GM21423 (cell line): Measurements from ENCODE around the gene NTRK1.

Source experiments
- ATAC-seq: cut with Tn5 transposase; IDR thresholded peaks from one replicate; pipeline ENCODE4 v1.9.1; 2021; ENCODE audit warnings: mild to moderate bottlenecking, moderate library complexity; ENCODE audit not compliant: unreplicated experiment

Gene NTRK1

DNA sequence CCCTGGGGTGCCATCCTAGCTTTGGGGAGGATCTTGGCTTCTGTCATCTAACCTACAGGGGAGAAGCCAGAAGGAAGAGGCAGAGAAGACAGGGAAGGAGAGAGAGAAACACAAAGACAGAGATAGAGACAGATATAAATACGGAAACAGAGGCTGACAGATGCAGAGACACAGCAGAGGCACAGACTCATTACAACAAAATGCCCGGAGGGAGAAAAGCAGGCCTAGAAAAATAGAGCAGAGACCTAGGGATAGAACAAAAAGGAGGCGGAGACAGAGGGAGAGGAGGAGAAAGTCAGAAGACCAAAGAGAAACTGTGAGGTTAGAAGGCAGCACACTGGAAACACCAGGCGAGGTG is 34.8 kb downstream of the NTRK1 start:
- ATAC-seq, result no peak

DNA sequence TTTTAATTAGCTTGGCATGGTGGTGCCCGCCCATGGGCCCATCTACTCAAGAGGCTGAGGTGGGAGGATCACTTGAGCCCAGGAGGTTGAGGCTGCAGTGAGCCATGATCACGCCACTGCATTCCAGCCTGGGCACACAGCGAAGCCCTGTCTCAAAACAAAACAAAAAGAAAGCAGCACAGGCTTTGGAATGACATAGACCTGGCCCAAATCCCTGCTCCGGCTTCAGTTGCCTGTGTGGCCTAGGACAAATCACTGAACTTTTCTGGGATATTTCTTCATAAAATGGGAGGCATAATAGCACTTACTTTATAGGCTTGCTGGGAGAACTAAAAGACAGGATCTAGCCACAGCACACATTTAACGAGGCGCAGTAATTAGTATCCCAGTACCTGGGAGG is 35.3 kb downstream of the NTRK1 start:
- ATAC-seq, result no peak

DNA sequence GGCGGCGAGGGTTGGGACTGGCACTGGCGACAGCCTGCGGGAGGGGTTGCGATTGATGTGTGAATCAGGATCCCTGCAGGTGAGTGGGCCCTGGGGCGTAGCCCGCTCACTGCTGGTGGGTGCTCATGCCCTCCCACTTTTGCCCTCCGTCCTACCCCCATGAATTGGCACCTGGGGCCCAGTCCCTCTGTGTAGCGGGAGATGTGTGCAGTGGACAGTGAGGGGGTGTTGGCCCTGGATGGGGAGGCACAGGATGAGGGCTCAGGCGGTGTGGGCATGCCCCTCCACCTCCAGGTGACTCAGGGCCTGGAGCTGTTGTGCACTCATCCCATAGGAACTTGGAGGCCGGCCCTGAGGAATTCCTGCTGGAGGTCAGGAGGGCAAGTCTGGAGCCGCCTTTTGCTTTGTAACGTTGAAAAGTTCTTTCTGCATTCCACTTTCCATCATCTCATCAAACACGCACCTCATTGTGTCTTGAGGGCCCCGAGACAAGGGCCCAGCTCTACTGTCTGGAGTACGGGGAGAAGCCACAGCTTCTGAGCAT is 35.9 kb downstream of the NTRK1 start:
- ATAC-seq, result no peak

DNA sequence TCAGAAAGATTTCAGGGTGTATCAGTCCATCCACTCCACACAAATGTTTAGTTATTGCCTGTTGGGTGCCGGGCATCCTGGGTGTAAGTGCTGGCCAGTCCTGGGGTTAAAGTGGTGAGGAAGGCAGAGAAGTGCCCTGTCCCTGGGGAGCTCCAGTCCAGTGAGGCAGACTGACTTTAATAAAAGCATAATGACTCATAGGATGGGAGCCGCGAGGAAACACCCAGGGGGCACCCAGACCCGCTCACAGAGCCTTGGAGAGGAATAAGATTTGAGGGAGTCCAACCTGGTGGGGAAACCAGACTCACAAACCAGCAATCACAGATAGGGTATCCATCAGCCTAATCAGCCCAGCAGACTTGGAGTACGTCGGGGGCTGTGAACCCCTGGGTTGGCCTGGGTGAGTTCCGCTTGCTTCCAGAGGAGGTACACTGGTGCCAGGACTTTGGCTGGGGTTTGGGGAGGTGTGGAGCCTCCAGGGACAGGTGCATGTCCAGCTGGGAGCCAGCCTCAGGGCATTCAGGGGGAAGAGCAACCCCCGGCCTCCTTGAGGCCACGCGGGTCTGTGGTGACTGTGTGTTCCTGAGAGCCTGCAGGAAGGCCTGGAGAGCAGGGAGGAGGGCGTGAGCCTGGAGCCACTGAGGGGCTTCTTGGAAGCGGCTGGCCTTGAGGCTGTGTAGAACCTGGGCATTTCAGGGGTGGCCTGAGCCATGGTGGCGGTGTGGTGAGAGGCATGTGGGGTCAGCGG is 36.6 kb downstream of the NTRK1 start:
- ATAC-seq, result no peak

DNA sequence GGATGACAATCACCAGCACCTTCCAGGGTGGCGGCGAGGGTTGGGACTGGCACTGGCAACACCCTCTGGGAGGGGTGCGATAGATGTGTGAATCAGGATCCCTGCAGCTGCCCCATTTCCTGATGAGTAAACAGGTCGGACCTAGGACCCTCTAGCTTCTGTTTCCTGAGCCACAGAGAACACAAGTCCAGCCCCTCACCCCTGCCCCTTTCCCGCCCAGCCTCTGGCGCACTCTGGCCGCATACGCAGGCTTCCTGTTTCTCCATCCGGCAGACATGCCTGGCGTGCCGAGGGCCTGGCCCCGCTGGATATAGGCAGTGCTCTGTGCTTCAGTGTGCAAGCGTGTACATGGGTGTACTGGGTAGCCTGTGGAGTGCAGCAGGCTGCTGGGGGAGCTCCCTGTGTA is 37.5 kb downstream of the NTRK1 start:
- no peak for ATAC-seq

DNA sequence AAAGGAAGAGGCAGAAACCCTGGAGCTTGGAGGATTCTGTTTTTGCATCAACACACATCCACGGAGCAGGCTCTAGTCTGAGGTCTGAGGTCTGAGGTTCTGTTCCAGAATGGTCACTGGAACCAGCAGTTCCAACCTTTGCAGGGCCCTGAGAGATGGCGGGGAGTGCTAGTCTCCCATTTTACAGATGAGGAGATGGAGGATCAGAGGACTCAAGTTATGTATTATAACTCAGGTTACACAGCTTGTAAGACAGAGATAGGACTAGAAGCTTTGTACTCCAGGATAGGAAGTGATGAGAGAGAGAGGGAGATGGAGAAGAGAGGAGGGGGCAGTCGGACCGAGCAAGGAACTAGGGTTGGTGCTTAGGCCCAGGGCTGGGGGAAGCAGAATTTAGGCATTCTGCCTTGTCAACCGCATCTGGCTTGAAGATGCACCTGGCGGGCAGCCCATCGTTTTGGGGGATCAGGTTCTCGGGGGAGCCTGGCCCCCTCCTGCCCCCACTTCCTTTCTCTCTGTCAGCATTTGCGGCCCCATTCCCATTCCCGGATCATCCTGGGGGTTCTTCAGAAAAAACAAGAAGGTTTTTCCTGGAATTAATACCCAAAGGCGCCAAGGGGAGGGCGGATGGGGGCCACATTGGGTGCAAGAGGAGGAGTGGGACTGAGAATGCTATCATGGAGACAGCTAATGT is 38.5 kb downstream of the NTRK1 start:
- no peak for ATAC-seq

DNA sequence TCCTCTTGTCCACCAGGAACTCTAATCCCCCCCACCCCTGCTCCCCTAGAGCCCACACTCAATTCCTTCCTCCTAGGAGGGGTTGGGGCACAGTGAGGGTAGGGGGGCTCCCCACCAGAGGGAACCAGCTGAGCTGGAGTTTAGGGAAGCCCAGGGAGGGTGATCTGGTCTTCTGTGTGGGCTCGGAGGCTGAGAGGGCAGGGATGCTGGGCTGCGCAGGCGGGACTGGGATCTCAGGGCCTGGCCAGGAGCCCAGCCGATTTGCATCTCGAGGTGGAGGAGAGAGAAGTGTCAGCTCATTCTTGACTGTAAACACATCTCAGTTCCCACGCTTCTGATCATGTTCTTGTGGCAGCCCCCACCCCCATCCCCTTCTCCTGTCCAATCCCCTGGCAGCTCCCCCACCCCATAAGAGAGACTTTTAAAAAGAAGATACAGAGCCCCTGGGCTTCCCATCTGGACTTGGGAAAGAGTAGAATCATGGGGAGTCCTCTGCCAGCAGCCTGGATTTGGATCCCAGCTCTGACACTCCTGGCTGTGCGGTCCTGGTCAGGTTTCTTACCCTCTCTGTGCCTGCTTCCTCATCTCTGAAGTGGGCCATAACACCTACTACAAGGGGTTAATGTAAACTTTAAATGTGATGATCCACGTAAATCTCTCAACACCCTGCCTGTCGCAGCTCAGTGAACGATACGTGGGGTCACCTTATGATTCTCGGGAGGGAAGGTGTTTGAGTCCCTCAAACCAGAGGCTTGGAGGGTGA is 39.5 kb downstream of the NTRK1 start:
- no peak for ATAC-seq

DNA sequence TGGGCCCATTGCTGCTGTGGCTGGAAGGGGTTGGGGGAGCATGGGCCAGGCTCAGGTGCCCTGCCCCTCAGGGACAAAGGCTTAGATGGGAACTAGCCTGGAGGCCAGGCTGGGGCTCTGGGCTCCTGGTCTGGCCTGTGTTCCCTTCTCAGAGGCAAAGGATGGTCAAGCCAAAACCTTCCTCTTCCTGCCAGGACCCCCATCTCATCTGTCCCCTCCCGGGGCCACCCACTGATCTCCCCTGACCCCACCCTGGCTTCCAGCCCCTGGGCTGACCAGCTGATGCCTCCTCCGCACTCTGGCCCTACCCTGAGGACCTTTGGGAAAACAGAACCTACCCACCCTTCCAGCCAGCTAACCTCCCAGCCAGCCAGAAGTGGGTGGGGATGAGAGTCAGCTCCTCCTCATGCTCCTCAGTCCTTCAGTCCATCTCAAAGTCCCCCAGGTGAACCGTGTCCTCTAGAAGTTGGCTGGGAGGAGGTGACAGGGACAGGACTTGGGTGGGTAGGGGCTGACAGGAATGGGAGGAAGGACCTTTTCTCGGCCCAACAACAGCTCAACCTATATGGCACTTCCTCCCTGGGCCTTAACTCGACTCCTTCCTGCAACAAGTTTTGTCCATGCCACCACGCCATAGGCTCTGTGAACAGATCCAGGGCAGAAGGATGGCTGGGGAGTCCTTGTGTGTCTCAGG is 40.4 kb downstream of the NTRK1 start:
- ATAC-seq, result no peak

DNA sequence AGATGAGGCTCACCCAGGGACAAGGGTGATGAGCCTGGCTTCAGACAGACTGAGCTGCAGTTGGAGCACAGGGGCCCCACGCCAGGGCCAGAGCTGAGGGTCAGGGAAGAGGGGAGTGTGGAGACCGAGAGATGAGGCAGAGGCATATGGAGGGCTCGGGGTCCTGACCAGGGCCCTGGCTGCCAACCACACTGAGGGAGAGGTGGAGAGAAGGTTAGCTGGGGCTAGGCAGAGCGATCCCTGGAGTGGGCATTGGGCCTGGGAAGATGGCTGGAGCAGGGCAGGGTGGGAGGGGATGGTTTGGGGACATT is 40.9 kb downstream of the NTRK1 start:
- ATAC-seq, result no peak

DNA sequence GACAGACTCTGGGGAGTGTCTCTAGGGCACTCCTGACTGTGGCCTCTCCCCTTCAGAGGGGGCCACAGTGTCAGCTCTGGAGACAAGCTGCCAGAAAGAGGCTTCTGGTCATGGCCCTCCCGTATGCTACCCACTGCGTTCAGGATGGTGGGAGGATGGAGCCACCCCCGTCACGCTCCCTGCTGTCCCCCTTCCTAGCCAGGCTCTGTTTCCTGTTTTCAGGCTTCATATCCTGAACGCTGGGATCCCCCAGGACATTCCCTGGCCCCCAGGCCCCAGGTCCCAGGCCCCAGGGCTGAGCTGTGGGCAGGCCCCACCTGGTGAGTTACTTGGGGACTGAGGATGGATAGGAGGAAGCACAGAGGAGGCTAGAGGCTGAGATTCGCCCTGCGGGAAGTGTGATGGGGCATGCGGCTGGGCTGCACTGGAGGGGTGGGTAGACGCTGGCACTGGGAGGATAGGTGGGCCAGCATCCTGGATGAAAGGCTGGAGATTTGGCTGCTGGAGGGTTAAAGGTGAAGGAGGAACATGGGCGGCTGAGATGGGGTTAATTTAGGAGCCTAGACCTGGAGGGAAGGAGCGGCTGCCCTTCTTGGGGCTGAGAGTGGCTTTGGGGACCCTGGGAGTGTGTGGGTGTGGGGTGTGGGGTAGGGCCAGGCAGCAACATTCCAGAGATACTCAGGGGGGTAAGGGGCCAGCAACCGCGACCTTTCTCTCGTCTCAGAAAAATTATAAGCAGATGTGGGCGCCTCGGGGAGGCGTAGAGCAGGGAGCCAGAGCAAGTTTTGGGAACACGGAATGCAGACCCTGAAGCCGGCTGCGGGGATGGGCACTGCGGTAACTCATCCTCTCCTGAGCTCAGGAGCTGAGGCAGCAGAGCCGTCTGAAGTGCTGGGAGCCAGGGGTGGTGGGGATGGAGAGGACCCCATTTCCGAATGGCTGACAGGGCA is 41.6 kb downstream of the NTRK1 start:
- ATAC-seq, result no peak

DNA sequence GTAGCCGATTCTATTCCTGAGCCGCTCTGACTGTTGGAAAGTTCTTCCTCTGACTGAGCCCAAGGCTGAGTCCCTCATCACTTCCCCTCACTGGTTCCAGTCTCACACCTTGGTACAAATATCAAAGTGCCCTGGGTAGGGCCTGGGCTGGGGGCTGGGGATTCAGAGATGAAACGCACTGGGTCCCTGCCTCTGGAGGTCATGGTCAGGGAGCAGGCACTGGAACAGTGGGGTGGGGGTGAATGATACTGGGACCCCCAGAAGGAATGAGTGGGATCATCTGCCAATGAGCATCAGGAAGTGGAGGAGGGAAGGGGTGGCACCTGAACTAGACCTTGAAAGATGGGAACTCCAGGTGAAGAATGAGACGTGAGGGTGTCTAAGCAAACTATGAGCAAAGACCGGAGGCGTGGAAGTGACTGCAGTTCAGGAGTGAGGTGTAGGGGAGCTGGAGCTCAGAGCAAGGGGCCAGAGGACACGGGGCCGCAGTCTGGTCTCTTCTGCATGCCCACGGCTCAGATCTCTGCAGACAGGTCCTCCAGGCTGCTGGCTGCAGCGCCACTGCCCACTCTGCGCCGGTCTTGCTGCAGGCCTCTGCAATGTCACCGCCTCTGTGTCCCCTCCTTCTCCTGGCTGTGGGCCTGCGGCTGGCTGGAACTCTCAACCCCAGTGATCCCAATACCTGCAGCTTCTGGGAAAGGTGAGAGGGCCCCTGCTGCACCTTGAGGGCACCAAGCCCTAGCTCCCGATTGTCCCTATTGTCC is 42.8 kb downstream of the NTRK1 start:
- ATAC-seq, result no peak

DNA sequence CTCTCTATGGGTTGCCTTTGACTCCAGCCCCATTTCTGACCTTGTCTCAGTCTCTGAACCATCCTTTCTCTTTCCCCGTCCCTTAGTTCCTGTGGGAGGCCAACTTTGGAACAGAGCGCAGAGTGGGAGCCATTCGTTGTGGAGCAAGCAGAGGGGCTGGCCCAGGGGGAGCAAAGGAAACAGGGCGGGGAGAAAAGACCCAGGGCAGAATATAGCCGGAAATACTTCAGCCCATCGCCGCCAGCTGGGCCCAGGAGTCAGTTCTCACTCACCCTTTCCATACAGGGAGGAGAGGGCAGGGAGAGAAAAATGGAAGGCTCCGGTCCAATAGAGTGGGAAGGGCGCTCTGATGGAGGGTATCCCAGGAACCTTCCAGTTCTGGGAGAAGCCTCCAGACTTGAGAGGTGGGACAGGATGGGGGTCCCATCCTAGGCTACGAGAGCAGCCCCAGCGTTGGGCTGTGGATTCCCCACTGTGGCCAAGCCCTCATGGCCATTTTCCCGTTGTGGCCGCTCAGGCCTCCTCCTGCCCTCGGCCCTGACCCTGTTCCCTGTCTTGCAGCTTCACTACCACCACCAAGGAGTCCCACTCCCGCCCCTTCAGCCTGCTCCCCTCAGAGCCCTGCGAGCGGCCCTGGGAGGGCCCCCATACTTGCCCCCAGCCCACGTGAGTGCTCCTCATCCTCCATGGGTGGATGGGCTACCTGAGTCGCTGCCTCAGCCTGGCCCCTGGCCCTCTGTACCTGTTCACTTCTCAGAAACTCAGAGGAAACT is 43.7 kb downstream of the NTRK1 start:
- no peak for ATAC-seq

DNA sequence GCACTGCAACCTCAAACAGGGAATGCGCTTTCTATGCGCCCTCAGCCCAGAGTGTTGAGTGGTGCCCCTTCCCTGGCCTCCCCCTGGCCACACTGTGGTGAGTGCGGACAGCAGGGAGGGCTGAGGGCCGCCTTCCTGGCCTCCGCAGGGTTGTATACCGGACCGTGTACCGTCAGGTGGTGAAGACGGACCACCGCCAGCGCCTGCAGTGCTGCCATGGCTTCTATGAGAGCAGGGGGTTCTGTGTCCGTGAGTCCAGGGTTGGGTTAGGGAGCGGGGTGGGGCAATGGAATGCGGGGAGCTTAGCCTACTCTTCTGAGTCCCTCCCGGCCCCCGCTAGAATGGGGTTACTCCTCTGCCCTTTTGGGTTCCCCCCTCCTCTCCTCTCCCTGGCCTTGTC is 44.5 kb downstream of the NTRK1 start:
- ATAC-seq, result no peak

DNA sequence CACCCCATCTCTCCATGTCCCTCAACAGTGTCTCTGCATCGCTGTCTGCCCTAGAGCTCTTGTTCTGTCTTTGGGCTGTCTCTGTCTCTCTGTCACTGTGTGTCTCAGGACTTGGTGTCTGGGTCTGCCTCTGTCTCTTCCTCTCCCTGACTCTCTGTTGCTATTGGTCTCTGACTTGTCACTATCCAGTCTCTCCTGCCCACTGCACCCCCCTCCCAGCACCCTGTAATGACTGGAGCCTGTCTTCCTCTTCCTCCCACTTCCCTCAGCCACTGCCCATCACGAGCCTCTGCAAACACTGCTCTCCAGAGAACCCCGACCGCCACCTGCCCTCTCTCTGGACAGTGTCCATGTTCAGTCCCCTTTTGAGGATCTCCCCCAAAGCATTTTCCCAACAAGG is 45.0 kb downstream of the NTRK1 start:
- ATAC-seq, result no peak

DNA sequence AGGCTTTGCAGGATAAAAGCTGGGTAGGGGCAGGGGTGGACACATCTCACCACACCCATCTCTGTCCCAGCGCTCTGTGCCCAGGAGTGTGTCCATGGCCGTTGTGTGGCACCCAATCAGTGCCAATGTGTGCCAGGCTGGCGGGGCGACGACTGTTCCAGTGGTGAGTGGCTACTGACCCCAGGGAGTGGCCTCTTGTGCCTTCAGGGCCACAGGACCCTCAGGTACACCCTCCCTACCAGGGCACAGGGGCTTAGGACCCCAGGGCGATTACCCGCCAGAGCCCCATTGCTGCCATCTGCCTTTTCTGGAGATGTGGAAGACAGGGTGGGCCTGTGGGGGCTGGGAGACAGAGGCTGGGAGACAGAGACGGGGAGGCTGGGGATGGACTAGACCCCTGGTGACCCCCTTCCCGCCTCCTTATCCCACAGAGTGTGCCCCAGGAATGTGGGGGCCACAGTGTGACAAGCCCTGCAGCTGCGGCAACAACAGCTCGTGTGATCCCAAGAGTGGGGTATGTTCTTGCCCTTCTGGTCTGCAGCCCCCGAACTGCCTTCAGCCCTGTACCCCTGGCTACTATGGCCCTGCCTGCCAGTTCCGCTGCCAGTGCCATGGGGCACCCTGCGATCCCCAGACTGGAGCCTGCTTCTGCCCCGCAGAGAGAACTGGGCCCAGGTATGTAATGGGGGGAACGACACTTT is 45.7 kb downstream of the NTRK1 start:
- no peak for ATAC-seq

DNA sequence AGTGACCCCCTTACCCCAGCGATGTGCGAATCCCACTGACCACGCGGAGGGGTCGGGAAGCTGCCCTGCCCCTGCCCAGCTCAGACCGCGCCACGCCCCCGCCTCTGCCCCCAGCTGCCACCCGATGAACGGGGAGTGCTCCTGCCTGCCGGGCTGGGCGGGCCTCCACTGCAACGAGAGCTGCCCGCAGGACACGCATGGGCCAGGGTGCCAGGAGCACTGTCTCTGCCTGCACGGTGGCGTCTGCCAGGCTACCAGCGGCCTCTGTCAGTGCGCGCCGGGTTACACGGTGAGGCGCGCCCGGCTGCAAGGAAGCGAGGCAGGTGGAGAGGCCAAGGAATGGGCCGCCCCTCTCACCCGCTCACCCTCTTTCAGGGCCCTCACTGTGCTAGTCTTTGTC is 47.9 kb downstream of the NTRK1 start:
- no peak for ATAC-seq

DNA sequence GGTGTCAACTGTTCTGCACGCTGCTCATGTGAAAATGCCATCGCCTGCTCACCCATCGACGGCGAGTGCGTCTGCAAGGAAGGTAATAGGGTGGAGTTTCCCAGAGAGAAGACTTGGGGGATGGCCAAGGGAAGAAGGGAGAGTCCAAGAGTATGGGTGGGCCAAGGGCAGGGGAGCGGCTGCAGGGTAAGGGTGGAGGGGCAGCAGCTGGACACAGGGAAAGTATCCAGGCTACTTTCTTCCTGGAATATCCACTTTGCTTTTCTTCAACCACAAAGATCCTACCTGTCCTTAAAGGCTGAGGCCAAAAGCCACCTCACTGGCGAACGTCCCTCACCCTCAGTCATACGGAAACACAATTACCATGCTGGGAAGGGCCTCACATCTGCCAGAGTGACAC is 48.3 kb downstream of the NTRK1 start:
- ATAC-seq, result no peak

DNA sequence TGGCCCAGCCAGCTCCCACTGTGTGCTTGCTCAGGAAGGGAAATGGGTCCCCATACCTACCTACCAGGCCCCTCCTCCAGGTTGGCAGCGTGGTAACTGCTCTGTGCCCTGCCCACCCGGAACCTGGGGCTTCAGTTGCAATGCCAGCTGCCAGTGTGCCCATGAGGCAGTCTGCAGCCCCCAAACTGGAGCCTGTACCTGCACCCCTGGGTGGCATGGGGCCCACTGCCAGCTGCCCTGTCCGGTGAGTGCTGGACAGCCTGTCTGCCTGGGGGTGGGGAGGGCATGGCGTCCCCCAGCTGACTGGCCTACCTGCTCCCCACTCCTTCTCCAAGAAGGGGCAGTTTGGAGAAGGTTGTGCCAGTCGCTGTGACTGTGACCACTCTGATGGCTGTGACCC is 49.0 kb downstream of the NTRK1 start:
- ATAC-seq, result no peak
